ENCODE results near the gene LTV1. TPM values are rescaled to one million over a fixed set of nuclear protein-coding genes. Genes with fewer than 3 reads are reported as not detected.

LTV1 gene
- total RNA-seq, 1 donor, result 23.0 TPM

DNA sequence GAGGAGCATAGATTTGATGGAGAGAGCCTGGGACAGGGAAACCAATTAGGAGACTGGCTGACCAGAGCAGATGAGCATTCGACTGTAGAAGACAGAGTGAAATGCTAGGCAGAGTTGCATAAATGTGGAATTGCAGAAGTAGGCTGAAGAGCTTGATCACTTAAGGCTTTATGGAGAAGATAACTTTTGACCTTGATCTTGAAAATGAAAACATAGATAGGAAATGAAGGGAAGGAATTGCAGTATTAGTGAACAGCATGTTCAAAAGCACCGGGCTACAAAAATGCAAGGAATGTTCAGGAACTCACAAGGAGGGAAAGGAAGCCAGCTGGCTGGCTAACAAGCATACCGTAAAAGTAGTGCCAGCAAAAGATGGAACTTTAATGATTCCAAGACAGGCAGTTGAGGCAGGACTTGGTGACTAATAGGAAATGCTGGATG, 20.5 kb upstream of the LTV1 start:
- no peak overlapping the region for H3K4me3 ChIP-seq (ENCODE audit: low read depth, low read length)
- DNase-seq (ENCODE audit: low read depth), result peak; percentile 90
- TF ChIP-seq CTCF (IDR thresholded peaks at IDR 0.05; ENCODE audit: insufficient read depth, low read length), result no peak

- H3K4me3 ChIP-seq (ENCODE audit: low read depth, low read length), result no peak overlapping the region
- TF ChIP-seq CTCF (IDR thresholded peaks at IDR 0.05; ENCODE audit: insufficient read depth, low read length), result no peak
- DNase-seq (ENCODE audit: low read depth), result no peak
These were observed 19.6 kb upstream of the LTV1 start for GRCh38 chr6:143823548-143823947.

GRCh38 chr6:143828572-143828971, 14.6 kb upstream of the LTV1 start:
- no peak for TF ChIP-seq CTCF (IDR thresholded peaks at IDR 0.05; ENCODE audit: insufficient read depth, low read length)

DNA sequence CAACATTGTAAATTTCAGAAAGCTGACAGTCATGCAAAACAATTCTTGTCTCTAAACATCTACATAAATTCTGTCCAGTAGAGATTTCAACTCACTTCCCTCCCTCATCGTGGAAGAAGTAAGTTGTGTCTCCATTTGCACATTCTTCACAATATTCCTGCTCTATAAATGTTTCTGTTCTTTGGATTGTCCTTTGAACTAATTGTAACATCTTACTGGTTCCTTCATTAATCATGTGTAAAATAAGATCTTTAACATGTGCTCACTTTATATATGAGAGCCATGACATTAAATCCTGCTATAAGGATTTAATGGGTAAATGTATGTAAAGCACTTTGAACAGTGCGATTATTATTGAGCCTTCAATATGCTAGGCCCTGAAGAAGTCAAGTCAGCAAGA, 7.0 kb upstream of the LTV1 start:
- no peak overlapping the region for H3K4me3 ChIP-seq (ENCODE audit: low read depth, low read length)
- TF ChIP-seq CTCF (IDR thresholded peaks at IDR 0.05; ENCODE audit: insufficient read depth, low read length), result no peak
- no peak for DNase-seq (ENCODE audit: low read depth)

More at GRCh38 chr6:143828572-143828971, 14.6 kb upstream of the LTV1 start:
- DNase-seq (ENCODE audit: low read depth), result no peak
- no peak overlapping the region for H3K4me3 ChIP-seq (ENCODE audit: low read depth, low read length)

- no peak for DNase-seq (ENCODE audit: low read depth)
- no peak for TF ChIP-seq CTCF (IDR thresholded peaks at IDR 0.05; ENCODE audit: insufficient read depth, low read length)
These were observed 4.7 kb upstream of the LTV1 start for GRCh38 chr6:143838395-143838794.

DNA sequence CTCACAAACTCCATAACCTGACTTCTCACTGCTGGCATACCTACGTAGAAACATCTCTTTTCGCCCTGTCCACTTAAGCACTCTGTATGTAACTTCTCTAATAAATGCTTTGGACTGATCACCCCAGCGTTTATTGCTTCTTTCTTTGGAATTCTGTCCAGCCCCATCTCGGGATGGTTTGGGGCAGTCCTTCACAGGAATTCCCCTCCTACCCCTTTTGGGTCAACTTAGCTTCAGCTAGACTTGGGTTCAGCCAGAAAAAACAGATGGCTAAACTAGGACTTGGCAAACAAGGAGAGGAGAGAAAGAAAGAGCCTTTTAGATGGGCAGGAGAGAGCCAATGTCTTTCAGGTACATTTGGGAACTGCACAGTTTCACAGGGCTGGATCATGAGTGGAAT, 3.9 kb upstream of the LTV1 start:
- no peak overlapping the region for H3K4me3 ChIP-seq (ENCODE audit: low read depth, low read length)
- no peak for DNase-seq (ENCODE audit: low read depth)
- no peak for TF ChIP-seq CTCF (IDR thresholded peaks at IDR 0.05; ENCODE audit: insufficient read depth, low read length)

More at GRCh38 chr6:143838395-143838794, 4.7 kb upstream of the LTV1 start:
- H3K4me3 ChIP-seq (ENCODE audit: low read depth, low read length), result no peak overlapping the region

- TF ChIP-seq CTCF (IDR thresholded peaks at IDR 0.05; ENCODE audit: insufficient read depth, low read length), result no peak
- no peak for DNase-seq (ENCODE audit: low read depth)
- no peak overlapping the region for H3K4me3 ChIP-seq (ENCODE audit: low read depth, low read length)
These were observed 2.4 kb upstream of the LTV1 start for GRCh38 chr6:143840595-143841265.

Data from fibroblast of the aortic adventitia (primary cell).